ENCODE data around the gene SMOC1. TPM values are rescaled to one million over a fixed set of nuclear protein-coding genes. Genes with fewer than 3 reads are reported as not detected.

Gene SMOC1
- total RNA-seq, 1 experiment from 2014 or later = 22.9 TPM

GRCh38 chr14:69863083-69863482, 16.1 kb upstream of the SMOC1 start:
- H3K36me3 Mint-ChIP-seq (ENCODE audit: insufficient read depth, unreplicated experiment) = no peaks in the 10 kb centered on the region
- BruUV-seq (replicated peaks) = no TSS peak
- H3K9me3 Mint-ChIP-seq (ENCODE audit: unreplicated experiment) = peaks cover 6% of the 10 kb centered on the region
- CTCF ChIA-PET = interaction anchor here (0.7 to 1.7 kb wide), 4 partner anchors 18 to 165 kb away, joined by 3 to 10 read pairs (median 6); no protein-coding TSS in a partner anchor
- H3K27me3 Mint-ChIP-seq (ENCODE audit: insufficient read depth, unreplicated experiment) = peaks cover 10% of the 10 kb centered on the region
- no peak overlapping the region for H3K27ac Mint-ChIP-seq (ENCODE audit: low read depth, unreplicated experiment)
- no peaks in the 10 kb centered on the region for H3K4me1 Mint-ChIP-seq (ENCODE audit: insufficient read depth, unreplicated experiment)
- peak; percentile 21 for DNase-seq (ENCODE audit: unreplicated experiment)
- peak; percentile 7 for TF ChIP-seq CTCF (IDR thresholded peaks at IDR 0.05; ENCODE audit: unreplicated experiment)
- intact Hi-C loops (cut with micrococcal nuclease) = no loop called here
- no peak overlapping the region for H3K4me3 Mint-ChIP-seq (ENCODE audit: unreplicated experiment)
- POLR2A ChIA-PET = interaction anchor here (0.7 kb wide), 1 partner anchor 134 kb away, joined by 3 read pairs; no protein-coding TSS in a partner anchor

GRCh38 chr14:69865701-69866365, 13.4 kb upstream of the SMOC1 start:
- H3K4me3 Mint-ChIP-seq (ENCODE audit: unreplicated experiment) = no peak overlapping the region
- intact Hi-C loops (cut with micrococcal nuclease) = no loop called here

GRCh38 chr14:69868363-69868963, 10.8 kb upstream of the SMOC1 start:
- no peak for DNase-seq (ENCODE audit: unreplicated experiment)
- no TSS peak for BruUV-seq (replicated peaks)
- no peak for TF ChIP-seq CTCF (IDR thresholded peaks at IDR 0.05; ENCODE audit: unreplicated experiment)
- intact Hi-C loops (cut with micrococcal nuclease) = no loop called here
- Mint-ChIP-seq H3K27ac (ENCODE audit: low read depth, unreplicated experiment) (no peak overlapping the region), H3K27me3 (ENCODE audit: insufficient read depth, unreplicated experiment) (peaks cover 7% of the 10 kb centered on the region), H3K36me3 (ENCODE audit: insufficient read depth, unreplicated experiment) (no peaks in the 10 kb centered on the region), H3K4me1 (ENCODE audit: insufficient read depth, unreplicated experiment) (no peaks in the 10 kb centered on the region), H3K4me3 (ENCODE audit: unreplicated experiment) (no peak overlapping the region), H3K9me3 (ENCODE audit: unreplicated experiment) (peaks cover 6% of the 10 kb centered on the region)
- POLR2A ChIA-PET = no interaction called here
- CTCF ChIA-PET = no interaction called here

More at GRCh38 chr14:69865701-69866365, 13.4 kb upstream of the SMOC1 start:
- ChIA-PET CTCF (interaction anchor here (1.0 to 1.3 kb wide), 2 partner anchors 12 to 162 kb away, joined by 3 to 4 read pairs; no protein-coding TSS in a partner anchor), POLR2A (interaction anchor here (0.5 kb wide), 1 partner anchor 464 kb away, joined by 4 read pairs; no protein-coding TSS in a partner anchor)
- DNase-seq (ENCODE audit: unreplicated experiment) = no peak
- Mint-ChIP-seq H3K27ac (ENCODE audit: low read depth, unreplicated experiment) (no peak overlapping the region), H3K36me3 (ENCODE audit: insufficient read depth, unreplicated experiment) (no peaks in the 10 kb centered on the region), H3K9me3 (ENCODE audit: unreplicated experiment) (peaks cover 6% of the 10 kb centered on the region), H3K27me3 (ENCODE audit: insufficient read depth, unreplicated experiment) (peaks cover 10% of the 10 kb centered on the region), H3K4me1 (ENCODE audit: insufficient read depth, unreplicated experiment) (no peaks in the 10 kb centered on the region)
- BruUV-seq (replicated peaks) = no TSS peak
- no peak for TF ChIP-seq CTCF (IDR thresholded peaks at IDR 0.05; ENCODE audit: unreplicated experiment)

- no peak for DNase-seq (ENCODE audit: unreplicated experiment)
- Mint-ChIP-seq H3K36me3 (ENCODE audit: insufficient read depth, unreplicated experiment) (no peaks in the 10 kb centered on the region), H3K9me3 (ENCODE audit: unreplicated experiment) (no peaks in the 10 kb centered on the region), H3K4me1 (ENCODE audit: insufficient read depth, unreplicated experiment) (no peaks in the 10 kb centered on the region), H3K4me3 (ENCODE audit: unreplicated experiment) (no peak overlapping the region), H3K27me3 (ENCODE audit: insufficient read depth, unreplicated experiment) (no peaks in the 10 kb centered on the region), H3K27ac (ENCODE audit: low read depth, unreplicated experiment) (no peak overlapping the region)
- POLR2A ChIA-PET = no interaction called here
- intact Hi-C loops (cut with micrococcal nuclease) = no loop called here
- CTCF ChIA-PET = interaction anchor here (0.6 to 3.0 kb wide), 3 partner anchors 10 to 772 kb away, joined by 3 to 14 read pairs (median 11); partner anchors contain the start of gene SMOC1
- TF ChIP-seq CTCF (IDR thresholded peaks at IDR 0.05; ENCODE audit: unreplicated experiment) = no peak
- no TSS peak for BruUV-seq (replicated peaks)
These were observed 8.6 kb upstream of the SMOC1 start for GRCh38 chr14:69870613-69871012.
